GM21381 (cell line): Measurements from ENCODE around the gene RAET1G.

Source experiments
- ATAC-seq: cut with Tn5 transposase; IDR thresholded peaks from one replicate; pipeline ENCODE4 v1.9.1; 2021; ENCODE audit warnings: mild to moderate bottlenecking, moderate library complexity; ENCODE audit not compliant: unreplicated experiment

RAET1G gene

DNA sequence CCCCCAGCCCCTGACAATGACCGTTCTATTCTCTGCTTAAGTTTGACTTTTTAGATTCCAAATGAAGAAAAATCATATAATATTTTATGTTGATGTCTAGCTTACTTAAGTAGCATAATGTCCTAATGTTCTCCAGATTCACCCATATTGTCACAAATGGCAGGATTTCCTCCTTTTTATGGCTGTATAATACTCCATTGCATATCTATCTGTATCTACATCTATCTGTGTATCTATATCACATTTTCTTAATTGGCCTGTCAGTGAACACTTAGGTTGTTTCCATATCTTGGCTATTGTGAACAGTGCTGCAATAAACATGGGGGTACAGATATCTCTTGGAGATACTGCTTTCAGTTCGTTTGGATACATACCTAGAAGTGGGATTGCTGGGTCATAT is 51.7 kb downstream of the RAET1G start:
- no peak for ATAC-seq

DNA sequence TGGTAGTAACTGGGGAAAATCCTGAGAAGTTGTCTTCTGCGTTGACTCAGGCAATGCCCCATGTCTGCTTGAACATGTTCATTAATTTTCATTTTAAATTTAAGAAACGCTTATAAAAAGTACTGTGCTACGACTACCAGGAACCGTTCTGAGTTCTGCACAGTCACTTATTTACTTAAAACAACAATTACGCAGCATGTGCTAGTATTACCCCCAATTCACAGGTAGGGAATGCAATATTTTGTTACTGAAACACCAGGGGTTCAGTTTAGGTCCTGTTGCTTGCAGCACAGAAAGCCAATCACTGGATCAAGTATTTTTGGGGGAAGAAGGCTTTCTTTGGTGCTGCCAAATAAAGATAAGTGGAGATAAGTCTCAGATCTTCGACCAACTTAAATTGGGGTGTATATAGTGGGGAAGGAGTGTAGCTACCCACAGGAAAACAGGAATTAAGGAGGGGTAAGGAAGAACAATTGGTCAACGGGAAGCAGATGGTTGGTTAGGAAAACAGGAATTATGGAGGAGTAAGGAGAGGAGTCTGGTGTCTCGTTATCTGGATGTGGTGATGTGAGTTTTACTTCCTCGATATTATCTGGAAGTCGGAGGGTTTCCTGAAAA is 53.5 kb downstream of the RAET1G start:
- no peak for ATAC-seq

DNA sequence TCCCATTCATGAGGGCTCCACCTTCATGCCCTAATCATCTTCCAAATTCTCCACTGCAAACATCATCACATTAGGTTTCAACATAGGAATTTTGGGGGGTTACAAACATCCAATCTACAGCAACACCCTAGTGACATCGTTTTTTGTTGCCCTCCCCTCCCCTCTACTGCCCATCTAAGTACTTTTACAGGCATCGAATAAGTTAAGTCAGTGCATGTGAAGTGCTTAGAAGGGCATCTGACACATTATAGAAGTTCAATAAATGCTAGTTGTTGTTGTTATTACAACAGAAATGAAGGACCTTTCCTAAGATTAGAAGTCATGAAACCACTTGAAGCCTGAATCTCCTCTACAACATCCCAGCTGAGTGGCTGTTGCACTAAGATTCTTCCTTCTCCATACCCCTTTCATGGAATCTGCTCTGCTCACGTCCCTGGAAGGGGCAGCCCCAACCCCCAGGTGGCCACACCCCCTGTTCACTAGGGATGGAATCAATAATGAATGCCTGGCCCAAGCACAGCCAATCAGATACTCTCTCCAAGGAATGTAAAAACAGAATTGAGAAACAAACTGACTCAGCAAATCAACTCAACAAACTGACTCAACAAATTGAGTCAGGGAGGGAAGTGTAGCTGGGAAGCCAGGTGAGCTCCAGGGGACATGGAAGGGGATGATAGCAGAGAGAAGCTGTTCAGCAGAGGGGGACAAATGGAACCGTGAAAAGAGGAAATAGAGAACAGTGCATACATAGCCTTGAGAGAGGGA is 54.9 kb downstream of the RAET1G start:
- no peak for ATAC-seq
